SK-N-SH (cell line): Measurements from ENCODE around the gene RCOR1. TPM values are rescaled to one million over a fixed set of nuclear protein-coding genes. Genes with fewer than 3 reads are reported as not detected.

Experiments used
- CTCF ChIA-PET: fragments of 300-600, 350-600 bp; formaldehyde crosslinking; extraction: SDS; loops from one replicate; lab custom pipeline; 2021; lab: Yijun Ruan, JAX
- POLR2A ChIA-PET: fragments of 350-600 bp; sonication (Branson Sonifier 250); formaldehyde crosslinking; extraction: SDS; loops from one replicate; lab custom pipeline; 2020; ENCODE audit warnings: antibody characterized with exemption, inconsistent platforms; lab: Yijun Ruan, JAX
- DNase-seq: peaks from one replicate; pipeline ENCODE4 v3.0.0; 2012
- H2AFZ ChIP-seq: fragments of 200-600 bp; sonication (generic); 2 replicates; pipeline ENCODE4 v1.8.1; 2016; ENCODE audit warnings: antibody characterized with exemption, mild to moderate bottlenecking, low read depth
- H3F3A ChIP-seq: fragments of 200-600 bp; sonication (generic); replicated peaks from 2 replicates; pipeline ENCODE3; 2016; ENCODE audit warnings: antibody characterized with exemption, mild to moderate bottlenecking; ENCODE audit not compliant: insufficient read depth
- H3K27ac ChIP-seq, 2 experiments: fragments of 200-500 bp in 1 of 2; fragments of 200-600 bp in 1 of 2; sonication (Bioruptor generic) in 1 of 2; sonication (generic), shearing (Covaris generic) in 1 of 2; 2 replicates each; pipeline versions ENCODE4 v1.5.1 to v1.6.1; 2014 to 2016; ENCODE audit warnings: low read depth in 2 of 2, inconsistent platforms in 1 of 2, low read length in 1 of 2, mild to moderate bottlenecking in 1 of 2, mixed read lengths in 1 of 2
- H3K27me3 ChIP-seq: fragments of 200-600 bp; sonication (generic), shearing (Covaris generic); 2 replicates; pipeline ENCODE4 v1.6.1; 2016; ENCODE audit warnings: mixed run types; ENCODE audit not compliant: insufficient read depth
- H3K36me3 ChIP-seq, 2 experiments: fragments of 200-500 bp in 1 of 2; fragments of 200-600 bp in 1 of 2; sonication (Bioruptor generic) in 1 of 2; sonication (generic) in 1 of 2; replicated peaks in 1 of 2; 2 replicates each; pipeline versions ENCODE3 to v1.5.1; 2014 to 2016; ENCODE audit warnings: low read length in 1 of 2, mild to moderate bottlenecking in 1 of 2; ENCODE audit not compliant: insufficient read depth in 2 of 2, control insufficient read depth in 1 of 2
- H3K4me1 ChIP-seq, 2 experiments: fragments of 200-500 bp in 1 of 2; fragments of 200-600 bp in 1 of 2; sonication (Bioruptor generic) in 1 of 2; sonication (generic), shearing (Covaris generic) in 1 of 2; 2 replicates each; pipeline versions ENCODE4 v1.5.1 to v1.6.1; 2014 to 2016; ENCODE audit warnings: low read depth in 1 of 2, low read length in 1 of 2, mixed run types in 1 of 2; ENCODE audit not compliant: insufficient read depth in 2 of 2, control insufficient read depth in 1 of 2
- H3K4me2 ChIP-seq: fragments of 200-600 bp; sonication (generic), shearing (Covaris generic); 2 replicates; pipeline ENCODE4 v1.6.1; 2017; ENCODE audit warnings: mixed run types
- H3K4me3 ChIP-seq, 2 experiments: fragments of 200-500 bp in 1 of 2; fragments of 200-600 bp in 1 of 2; sonication (Bioruptor generic) in 1 of 2; sonication (generic), shearing (Covaris generic) in 1 of 2; 2 replicates each; pipeline versions ENCODE4 v1.5.1 to v1.8.1; 2014 to 2016; ENCODE audit warnings: low read depth in 2 of 2, inconsistent platforms in 1 of 2, low read length in 1 of 2, mild to moderate bottlenecking in 1 of 2, mixed read lengths in 1 of 2, moderate library complexity in 1 of 2
- H3K79me2 ChIP-seq: fragments of 200-600 bp; sonication (generic); 2 replicates; pipeline ENCODE4 v1.8.1; 2017; ENCODE audit warnings: mild to moderate bottlenecking; ENCODE audit not compliant: insufficient read depth
- H3K9ac ChIP-seq: fragments of 200-600 bp; sonication (generic); 2 replicates; pipeline ENCODE4 v1.6.1; 2017; ENCODE audit warnings: mixed run types
- H3K9me2 ChIP-seq: fragments of 200-600 bp; sonication (generic); 2 replicates; pipeline ENCODE4 v1.6.1; 2017; ENCODE audit warnings: mixed run types
- H3K9me3 ChIP-seq: fragments of 200-600 bp; sonication (generic); 2 replicates; pipeline ENCODE4 v1.6.1; 2017; ENCODE audit warnings: mixed run types, mild to moderate bottlenecking, moderate library complexity
- H4K20me1 ChIP-seq: fragments of 200-600 bp; sonication (generic); 2 replicates; pipeline ENCODE4 v1.6.1; 2017; ENCODE audit warnings: mild to moderate bottlenecking, mixed run types; ENCODE audit not compliant: insufficient read depth
- CHD2 ChIP-seq: fragments of 150-350 bp; IDR thresholded peaks from 2 replicates; pipeline ENCODE4 v1.6.1; 2018; ENCODE audit warnings: low read length; ENCODE audit not compliant: partially characterized antibody
- EP300 ChIP-seq, 2 experiments: IDR thresholded peaks; 2 replicates each; pipeline versions ENCODE4 v1.4.0 to v1.6.1; 2012; ENCODE audit warnings: borderline replicate concordance in 1 of 2, low read depth in 1 of 2, low read length in 1 of 2
- FOXJ3 ChIP-seq: sonication (generic); formaldehyde crosslinking; IDR thresholded peaks from 2 replicates; pipeline ENCODE4 v1.5.1; 2020; ENCODE audit warnings: mild to moderate bottlenecking, missing genetic modification reagents
- MEF2A ChIP-seq: IDR thresholded peaks from 2 replicates; pipeline ENCODE4 v1.4.0; 2012; ENCODE audit warnings: low read depth, borderline replicate concordance
- NFIC ChIP-seq: IDR thresholded peaks from 2 replicates; pipeline ENCODE4 v1.4.0; 2012; ENCODE audit warnings: borderline replicate concordance
- RAD21 ChIP-seq: IDR thresholded peaks from 2 replicates; pipeline ENCODE4 v1.6.1; 2012; ENCODE audit warnings: mild to moderate bottlenecking, low read length
- SIN3A ChIP-seq: IDR thresholded peaks from 2 replicates; pipeline ENCODE4 v1.6.1; 2012; ENCODE audit warnings: low read depth, mild to moderate bottlenecking, low read length, moderate library complexity, borderline replicate concordance
- SMC3 ChIP-seq: IDR thresholded peaks from 2 replicates; pipeline ENCODE4 v1.6.1; 2012; ENCODE audit warnings: low read depth, low read length, improper control_type of control experiment
- WGBS: methylation state at CpG from one replicate; pipeline ENCODE4 v1.1.6; 2017; ENCODE audit warnings: low lambda C conversion rate; 5-methylcytosine and 5-hydroxymethylcytosine counted together
- polyA plus RNA-seq, 3 experiments: library from polyadenylated mRNA; depleted of rRNA; stranded (reverse); fragments of >200 nt; gene quantifications; 2 replicates each; pipeline ENCODE4 v1.2.3, GENCODE V29; 2012
- TF ChIP-seq, protein P1 (sequence below): fragments of 200-600 bp; sonication (generic); IDR thresholded peaks from 2 replicates; pipeline ENCODE4 v1.6.1; 2017; ENCODE audit warnings: antibody characterized with exemption, mild to moderate bottlenecking, moderate library complexity
- TF ChIP-seq, protein P2 (sequence below): IDR thresholded peaks from 2 replicates; pipeline ENCODE4 v1.6.1; 2012; ENCODE audit warnings: mild to moderate bottlenecking, low read depth, low read length, moderate library complexity

Gene RCOR1
- polyA plus RNA-seq, 1 of the 3 experiments (the other 2 are of a cell fraction) = 8.5 TPM

DNA sequence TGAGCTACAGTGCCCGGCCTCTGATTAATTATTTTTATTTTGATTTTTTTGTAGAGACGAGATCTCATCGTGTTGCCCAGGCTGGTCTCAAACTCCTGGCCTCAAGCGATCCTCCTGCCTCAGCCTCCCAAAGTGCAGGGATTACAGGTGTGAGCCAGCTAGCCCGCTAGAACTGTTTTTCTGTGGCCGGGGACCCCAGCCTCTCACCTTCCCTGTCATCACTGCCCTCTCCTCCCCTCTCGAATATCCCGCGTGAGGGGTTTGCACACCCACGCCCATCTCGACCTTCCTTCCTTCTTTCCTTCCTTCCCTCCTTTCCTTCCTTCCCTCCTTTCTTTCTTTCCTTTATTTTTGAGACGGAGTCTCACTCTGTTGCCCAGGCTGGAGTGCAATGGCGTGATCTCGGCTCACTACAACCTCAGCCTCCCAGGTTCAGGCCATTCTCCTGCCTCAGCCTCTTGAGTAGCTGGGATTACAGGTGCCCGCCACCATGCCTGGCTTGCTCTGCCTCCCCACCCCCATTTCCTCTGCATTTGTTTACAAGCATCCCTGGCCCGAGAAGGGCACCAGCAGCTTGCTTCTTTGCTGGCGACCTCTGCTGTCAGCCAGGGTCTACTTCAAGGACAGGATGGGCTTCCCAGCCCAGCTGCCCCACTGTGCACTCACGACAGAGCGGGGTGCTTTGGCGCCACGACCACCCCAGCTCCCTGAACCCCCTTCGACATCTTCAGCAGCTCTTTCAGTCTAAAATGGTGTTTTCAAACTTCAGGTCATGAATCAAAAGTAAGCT, 180.5 kb downstream of the RCOR1 start:
- H3K27ac ChIP-seq = no peak overlapping the region
- DNase-seq = no peak
- no peak overlapping the region for H3K9ac ChIP-seq
- peaks cover 3 to 7% of the 10 kb centered on the region in 2 experiments; a peak in 2 of 4 replicates for H3K4me1 ChIP-seq
- H3K27me3 ChIP-seq = no peaks in the 10 kb centered on the region
- CTCF ChIA-PET = interaction anchor here (0.8 to 4.9 kb wide), 11 partner anchors 9 to 332 kb away, joined by 3 to 66 read pairs (median 4); no protein-coding TSS in a partner anchor
- H3K9me2 ChIP-seq = no peaks in the 10 kb centered on the region
- H3K79me2 ChIP-seq = no peaks in the 10 kb centered on the region
- no peak overlapping the region for H2AFZ ChIP-seq
- no peak overlapping the region; a peak in 1 of 4 replicates for H3K4me3 ChIP-seq
- H3K9me3 ChIP-seq = no peaks in the 10 kb centered on the region
- peaks cover 20% of the 10 kb centered on the region for H3F3A ChIP-seq
- WGBS = 77% methylated on average over 22 of the region's 22 CpGs
- POLR2A ChIA-PET = no interaction called here
- H4K20me1 ChIP-seq = no peaks in the 10 kb centered on the region
- no peaks in the 10 kb centered on the region for H3K36me3 ChIP-seq
- H3K4me2 ChIP-seq = no peak overlapping the region
- TF ChIP-seq RAD21 = peak; percentile 52
- TF ChIP-seq SMC3 = peak; percentile 54
- TF ChIP-seq, protein P1, sequence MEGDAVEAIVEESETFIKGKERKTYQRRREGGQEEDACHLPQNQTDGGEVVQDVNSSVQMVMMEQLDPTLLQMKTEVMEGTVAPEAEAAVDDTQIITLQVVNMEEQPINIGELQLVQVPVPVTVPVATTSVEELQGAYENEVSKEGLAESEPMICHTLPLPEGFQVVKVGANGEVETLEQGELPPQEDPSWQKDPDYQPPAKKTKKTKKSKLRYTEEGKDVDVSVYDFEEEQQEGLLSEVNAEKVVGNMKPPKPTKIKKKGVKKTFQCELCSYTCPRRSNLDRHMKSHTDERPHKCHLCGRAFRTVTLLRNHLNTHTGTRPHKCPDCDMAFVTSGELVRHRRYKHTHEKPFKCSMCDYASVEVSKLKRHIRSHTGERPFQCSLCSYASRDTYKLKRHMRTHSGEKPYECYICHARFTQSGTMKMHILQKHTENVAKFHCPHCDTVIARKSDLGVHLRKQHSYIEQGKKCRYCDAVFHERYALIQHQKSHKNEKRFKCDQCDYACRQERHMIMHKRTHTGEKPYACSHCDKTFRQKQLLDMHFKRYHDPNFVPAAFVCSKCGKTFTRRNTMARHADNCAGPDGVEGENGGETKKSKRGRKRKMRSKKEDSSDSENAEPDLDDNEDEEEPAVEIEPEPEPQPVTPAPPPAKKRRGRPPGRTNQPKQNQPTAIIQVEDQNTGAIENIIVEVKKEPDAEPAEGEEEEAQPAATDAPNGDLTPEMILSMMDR = peak; percentile 32; the same call in 1 of the 2 replicates
- no peak for TF ChIP-seq SIN3A
- TF ChIP-seq, protein P2, sequence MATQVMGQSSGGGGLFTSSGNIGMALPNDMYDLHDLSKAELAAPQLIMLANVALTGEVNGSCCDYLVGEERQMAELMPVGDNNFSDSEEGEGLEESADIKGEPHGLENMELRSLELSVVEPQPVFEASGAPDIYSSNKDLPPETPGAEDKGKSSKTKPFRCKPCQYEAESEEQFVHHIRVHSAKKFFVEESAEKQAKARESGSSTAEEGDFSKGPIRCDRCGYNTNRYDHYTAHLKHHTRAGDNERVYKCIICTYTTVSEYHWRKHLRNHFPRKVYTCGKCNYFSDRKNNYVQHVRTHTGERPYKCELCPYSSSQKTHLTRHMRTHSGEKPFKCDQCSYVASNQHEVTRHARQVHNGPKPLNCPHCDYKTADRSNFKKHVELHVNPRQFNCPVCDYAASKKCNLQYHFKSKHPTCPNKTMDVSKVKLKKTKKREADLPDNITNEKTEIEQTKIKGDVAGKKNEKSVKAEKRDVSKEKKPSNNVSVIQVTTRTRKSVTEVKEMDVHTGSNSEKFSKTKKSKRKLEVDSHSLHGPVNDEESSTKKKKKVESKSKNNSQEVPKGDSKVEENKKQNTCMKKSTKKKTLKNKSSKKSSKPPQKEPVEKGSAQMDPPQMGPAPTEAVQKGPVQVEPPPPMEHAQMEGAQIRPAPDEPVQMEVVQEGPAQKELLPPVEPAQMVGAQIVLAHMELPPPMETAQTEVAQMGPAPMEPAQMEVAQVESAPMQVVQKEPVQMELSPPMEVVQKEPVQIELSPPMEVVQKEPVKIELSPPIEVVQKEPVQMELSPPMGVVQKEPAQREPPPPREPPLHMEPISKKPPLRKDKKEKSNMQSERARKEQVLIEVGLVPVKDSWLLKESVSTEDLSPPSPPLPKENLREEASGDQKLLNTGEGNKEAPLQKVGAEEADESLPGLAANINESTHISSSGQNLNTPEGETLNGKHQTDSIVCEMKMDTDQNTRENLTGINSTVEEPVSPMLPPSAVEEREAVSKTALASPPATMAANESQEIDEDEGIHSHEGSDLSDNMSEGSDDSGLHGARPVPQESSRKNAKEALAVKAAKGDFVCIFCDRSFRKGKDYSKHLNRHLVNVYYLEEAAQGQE = no peak
- TF ChIP-seq, all 33 proteins: peak for 3

DNA sequence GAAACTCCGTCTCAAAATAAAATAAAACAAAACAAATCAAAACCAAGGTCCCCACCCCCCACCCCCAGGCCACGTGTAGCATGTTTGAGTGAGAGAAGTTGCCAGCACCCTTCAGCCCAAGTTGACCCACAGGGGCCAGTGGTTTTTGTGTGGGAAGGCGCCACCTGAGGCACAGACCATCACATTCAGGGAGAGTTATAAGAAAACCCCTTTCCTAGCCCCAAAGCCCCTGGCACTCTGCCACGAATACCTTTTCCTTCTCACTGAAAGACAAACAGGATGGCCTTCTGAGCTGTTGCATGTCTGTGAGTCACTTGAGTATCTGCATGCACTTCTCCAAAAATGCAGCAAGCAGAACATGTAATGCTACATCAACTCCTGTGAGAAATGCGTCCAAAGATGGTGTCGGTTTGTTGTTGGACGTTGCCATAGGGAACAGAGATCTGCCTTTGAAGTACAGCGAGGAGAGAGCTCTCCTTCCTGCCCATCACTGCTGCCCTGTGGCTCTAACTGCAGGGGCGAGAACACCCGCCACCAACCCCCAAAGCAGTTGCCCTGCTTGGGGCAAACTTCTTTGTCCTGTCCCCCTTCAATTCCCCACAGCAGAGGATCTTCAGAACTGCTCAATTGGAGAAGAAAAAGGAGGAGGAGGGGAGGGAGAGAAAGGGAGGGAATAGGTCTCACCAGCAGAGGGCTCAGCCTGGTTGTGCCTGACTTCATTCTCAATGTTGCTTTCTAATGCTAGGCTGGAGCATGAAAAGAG, 182.1 kb downstream of the RCOR1 start:
- 68% methylated on average over 10 of the region's 10 CpGs for WGBS
- H3K9me3 ChIP-seq = no peaks in the 10 kb centered on the region
- H3K27me3 ChIP-seq = no peaks in the 10 kb centered on the region
- H3F3A ChIP-seq = peaks cover 20% of the 10 kb centered on the region
- no peaks in the 10 kb centered on the region for H3K36me3 ChIP-seq
- H3K4me1 ChIP-seq = peaks cover 9 to 12% of the 10 kb centered on the region in 2 experiments; a peak in 3 of 4 replicates
- no peak overlapping the region for H2AFZ ChIP-seq
- no peak overlapping the region for H3K9ac ChIP-seq
- peaks cover 16% of the 10 kb centered on the region for H3K79me2 ChIP-seq
- H3K9me2 ChIP-seq = no peaks in the 10 kb centered on the region
- CTCF ChIA-PET = interaction anchor here (0.7 to 4.9 kb wide), 19 partner anchors 10 to 336 kb away, joined by 3 to 66 read pairs (median 3); no protein-coding TSS in a partner anchor
- peaks cover 9% of the 10 kb centered on the region for H4K20me1 ChIP-seq
- no peak overlapping the region for H3K27ac ChIP-seq
- peak overlapping the region in 1 of 2 experiments; percentile 31; a peak in 1 of 4 replicates for H3K4me3 ChIP-seq
- peak; percentile 80 for DNase-seq
- TF ChIP-seq EP300 (IDR thresholded peaks at IDR 0.05; ENCODE audit: borderline replicate concordance in 1 of 2, low read depth in 1 of 2, low read length in 1 of 2) (no peak), MEF2A (no peak), CHD2 (peak; percentile 30), SMC3 (peak; percentile 83), RAD21 (peak; percentile 78), FOXJ3 (CRISPR knock-in tag) (no peak), NFIC (no peak)
- TF ChIP-seq, protein P1 = peak; percentile 73
- POLR2A ChIA-PET = no interaction called here
- H3K4me2 ChIP-seq = no peak overlapping the region
